H4 (cell line): Measurements from ENCODE around the gene TUBB2B. TPM values are rescaled to one million over a fixed set of nuclear protein-coding genes. Genes with fewer than 3 reads are reported as not detected.
A peak's percentile ranks its signal among the peaks of the same experiment; 100 is the strongest.
"Not testable (repeated sequence)": the region's sequence is repeated elsewhere in the genome, so short reads cannot be mapped to it uniquely, and the experiment has no call there.

Source experiments
- DNase-seq: peaks from one replicate; pipeline ENCODE4 v3.0.0-alpha.2; 2015; ENCODE audit warnings: low spot score
- total RNA-seq: library from RNA; depleted of rRNA; stranded (reverse); fragments of >200 nt; shearing (Covaris generic); gene quantifications from 2 replicates; pipeline ENCODE4 v1.2.3, GENCODE V29; 2014; rRNA removed

The TUBB2B gene
- total RNA-seq, 1 experiment from 2014 or later: 6.6 TPM

DNA sequence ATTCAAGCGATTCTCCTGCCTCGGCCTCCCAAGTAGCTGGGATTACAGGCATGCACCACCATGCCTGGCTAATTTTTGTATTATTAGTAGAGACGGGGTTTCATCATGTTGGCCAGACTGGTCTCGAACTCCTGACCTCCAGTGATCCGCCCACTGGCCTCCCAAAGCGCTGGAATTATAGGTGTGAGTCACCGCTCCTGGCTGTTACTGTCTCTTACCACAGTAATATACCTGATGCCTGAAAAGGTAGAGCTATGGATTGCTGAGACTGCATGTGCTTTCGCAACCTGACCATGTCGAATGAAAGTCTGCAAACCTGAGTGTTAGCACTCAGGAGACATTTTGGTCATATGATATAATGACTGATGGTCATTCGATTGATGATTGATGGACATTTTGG lies 38.3 kb downstream of the TUBB2B start:
- not testable (repeated sequence) for DNase-seq

- DNase-seq: no peak
These were observed 39.2 kb downstream of the TUBB2B start for GRCh38 chr6:3188262-3188661.

- DNase-seq: no peak
These were observed 40.5 kb downstream of the TUBB2B start for GRCh38 chr6:3186974-3187382.

DNA sequence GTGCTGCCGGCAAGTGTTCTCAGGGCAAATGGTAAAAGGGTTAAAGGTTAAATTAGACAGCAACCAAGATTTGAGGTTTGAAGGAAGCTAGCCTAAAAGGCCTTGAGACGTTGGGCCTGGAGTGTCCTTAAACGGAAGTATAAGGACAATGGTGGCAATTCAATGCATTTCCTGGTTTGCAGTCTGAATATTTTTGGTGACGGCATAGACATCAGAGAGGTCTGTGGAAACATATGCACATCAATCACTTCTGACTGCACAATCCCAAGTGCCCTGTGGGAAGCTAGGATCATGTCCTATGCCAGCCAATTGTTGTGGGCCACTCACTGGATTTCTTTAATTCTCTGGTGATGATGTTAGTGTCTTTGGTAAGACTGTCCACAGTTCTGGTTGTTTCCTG lies 44.4 kb downstream of the TUBB2B start:
- no peak for DNase-seq

- DNase-seq: no peak
These were observed 46.3 kb downstream of the TUBB2B start for GRCh38 chr6:3181105-3181504.

DNA sequence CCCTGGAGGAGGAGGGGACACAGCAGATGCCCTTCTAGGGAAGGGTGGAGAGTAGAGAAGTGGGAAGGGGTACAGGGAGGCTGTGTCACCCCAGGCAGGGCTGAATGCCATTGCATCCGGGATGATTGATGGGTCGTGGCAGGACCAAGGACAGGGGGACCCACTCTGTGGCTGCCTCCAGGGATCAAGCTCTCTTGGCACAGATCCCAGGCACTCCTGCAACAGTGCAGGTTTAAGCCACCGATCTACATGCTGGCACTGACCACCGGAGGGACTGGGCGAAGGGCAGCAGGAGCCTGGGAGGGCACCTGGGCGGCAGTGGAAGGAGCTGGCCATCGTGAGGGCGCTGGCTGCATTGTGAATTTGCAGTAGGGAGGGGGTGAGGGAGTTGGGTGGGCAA lies 47.5 kb downstream of the TUBB2B start:
- DNase-seq: not testable (repeated sequence)

DNA sequence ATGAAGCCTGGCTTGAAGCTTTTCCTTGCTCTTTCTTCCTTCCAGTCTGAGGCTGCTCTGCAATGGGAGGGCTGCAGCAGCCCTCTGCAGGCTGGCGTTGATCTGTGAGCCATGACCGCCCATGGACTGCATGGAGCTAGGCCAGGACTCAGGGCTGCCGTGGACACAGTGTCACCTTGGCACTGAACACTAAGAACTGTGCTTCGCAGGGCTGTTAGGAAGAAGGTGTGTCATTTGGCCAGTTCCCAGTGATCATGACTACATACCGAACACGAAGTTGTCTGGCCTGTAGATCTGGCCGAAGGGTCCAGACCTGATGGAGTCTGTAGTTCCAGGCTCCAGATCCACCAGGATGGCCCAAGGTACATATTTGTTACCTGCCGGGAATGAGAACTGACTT lies 48.8 kb downstream of the TUBB2B start:
- DNase-seq: not testable (repeated sequence)

DNA sequence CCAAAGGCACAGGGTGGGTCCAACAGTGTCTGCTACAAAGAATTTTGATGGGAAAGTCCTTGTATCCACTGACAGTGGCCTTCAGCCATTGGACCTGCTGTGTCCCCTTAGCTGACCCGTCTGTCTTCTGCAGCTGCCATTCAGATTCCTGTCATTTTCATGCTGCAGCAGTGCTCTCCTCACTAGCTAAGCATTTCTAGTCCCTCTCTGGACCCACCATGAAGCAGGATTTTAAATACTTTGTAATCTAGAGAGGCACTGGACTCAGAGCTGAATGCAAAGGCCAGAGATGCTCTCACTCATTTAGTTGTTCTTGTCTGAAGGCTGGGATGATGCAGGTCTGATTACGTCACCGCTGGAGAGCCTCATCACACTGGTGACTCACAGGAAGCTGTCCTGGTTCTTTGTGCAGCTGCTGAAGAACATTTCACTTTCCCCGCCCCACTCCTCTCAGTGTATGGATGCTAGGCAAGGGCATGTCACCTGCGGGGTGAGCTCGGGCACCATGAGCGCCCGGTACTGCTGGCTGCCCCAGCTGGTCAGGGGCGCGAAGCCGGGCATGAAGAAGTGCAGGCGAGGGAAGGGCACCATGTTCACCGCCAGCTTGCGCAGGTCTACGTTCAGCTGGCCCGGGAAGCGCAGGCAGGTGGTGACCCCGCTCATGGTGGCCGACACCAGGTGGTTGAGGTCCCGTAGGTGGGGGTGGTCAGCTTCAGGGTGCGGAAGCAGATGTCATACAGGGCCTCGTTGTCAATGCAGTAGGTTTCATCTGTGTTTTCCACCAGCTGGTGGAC lies 50.7 kb downstream of the TUBB2B start:
- peak; percentile 77 for DNase-seq

GRCh38 chr6:3175715-3176402 lies 51.6 kb downstream of the TUBB2B start:
- no peak for DNase-seq

Other genes with a start within 250 kb of the TUBB2B start
- gene NQO2, start 227.8 kb downstream of the TUBB2B start, total RNA-seq: 119 and 124 TPM in 2 replicates
- 10.1 and 14.2 TPM in 2 replicates for gene RIPK1, start 159.2 kb downstream of the TUBB2B start, total RNA-seq
- gene BPHL, start 108.9 kb downstream of the TUBB2B start, total RNA-seq: 19.0 and 21.6 TPM in 2 replicates
- gene TUBB2A, start 70.1 kb downstream of the TUBB2B start, total RNA-seq: 46.3 and 49.0 TPM in 2 replicates
- gene PSMG4, start 31.3 kb upstream of the TUBB2B start, total RNA-seq: 24.2 and 24.5 TPM in 2 replicates
- gene SLC22A23, start 229.4 kb upstream of the TUBB2B start, total RNA-seq: 1.9 and 2.6 TPM in 2 replicates